ENCODE data around the gene GXYLT1. TPM values are rescaled to one million over a fixed set of nuclear protein-coding genes. Genes with fewer than 3 reads are reported as not detected.

The GXYLT1 gene
- total and polyA plus RNA-seq, 9 of the 15 experiments (the other 6 are each of a cell fraction or from before 2014, with no cell fraction given) = 1.4 to 9.3 (median 5.5) TPM

GRCh38 chr12:42126963-42127362, 17.7 kb downstream of the GXYLT1 start (continued):
- TF ChIP-seq ZNF518B (CRISPR knock-in tag; IDR thresholded peaks at IDR 0.05) = no peak

GRCh38 chr12:42125388-42125767, 19.3 kb downstream of the GXYLT1 start:
- intact Hi-C loops (cut with micrococcal nuclease) = loop anchor here (5.0 kb wide), 1 partner anchor 442 kb away; no protein-coding TSS in a partner anchor
- in situ Hi-C loops (cut with MboI) = loop anchor here (25.0 kb wide), 1 partner anchor 437 kb away; no protein-coding TSS in a partner anchor
- peaks cover 3% of the 10 kb centered on the region; the same call in 1 of the 3 replicates for H3K79me2 ChIP-seq (ENCODE audit: control insufficient read depth, insufficient read depth, low read length)
- peak overlapping the region; percentile 13; the same call in 1 of the 2 replicates for H2AFZ ChIP-seq (ENCODE audit: low read depth, low read length)
- no peaks in the 10 kb centered on the region for H3K9me3 ChIP-seq (replicated peaks; ENCODE audit: control insufficient read depth, insufficient read depth, low read depth, low read length)
- no peak overlapping the region for H3K27ac ChIP-seq (ENCODE audit: extremely low read depth, low read depth, low read length)
- POLR2A ChIA-PET = interaction anchor here (0.7 to 1.1 kb wide), 3 partner anchors 14 to 26 kb away, joined by 3 read pairs; no protein-coding TSS in a partner anchor
- CTCF ChIA-PET (ENCODE audit: low intra/inter-chr PET ratio) = no interaction called here
- no peaks in the 10 kb centered on the region for H3K9me1 ChIP-seq (ENCODE audit: control insufficient read depth, insufficient read depth, low read length)
- no peaks in the 10 kb centered on the region for H4K20me1 ChIP-seq (replicated peaks; ENCODE audit: control insufficient read depth, insufficient read depth, low read length)
- WGBS (ENCODE audit: insufficient coverage, low coverage, missing lambda C conversion rate) = 0% methylated on average over 1 of the region's 1 CpG
- DNase-seq (ENCODE audit: extremely low read depth in 1 of 4, low spot score in 3 of 4) (no peak), FAIRE-seq (no peak), ATAC-seq (peak; percentile 67)
- H3K4me1 ChIP-seq (replicated peaks in 1 of 2; ENCODE audit: control insufficient read depth in 2 of 2, insufficient read depth in 2 of 2, low read length in 2 of 2) = peaks cover 0 to 2% of the 10 kb centered on the region in 2 experiments; a peak in 3 of 5 replicates
- no peak overlapping the region for H3K4me2 ChIP-seq (ENCODE audit: insufficient read depth, low read length)
- no peaks in the 10 kb centered on the region for H3K27me3 ChIP-seq (ENCODE audit: control insufficient read depth in 2 of 2, insufficient read depth in 2 of 2, low read length in 2 of 2)
- no peak overlapping the region for H3K9ac ChIP-seq (ENCODE audit: insufficient read depth in 1 of 2, low read depth in 2 of 2, low read length in 2 of 2)
- TF ChIP-seq ZNF121 (CRISPR knock-in tag; conservative IDR thresholded peaks at IDR 0.05) (no peak), PBX2 (CRISPR knock-in tag; IDR thresholded peaks at IDR 0.05; ENCODE audit: low read depth) (no peak), PBX2 (tag; conservative IDR thresholded peaks at IDR 0.05; ENCODE audit: low read depth) (peak; percentile 39; the same call in 1 of the 2 replicates)
- H3K4me3 ChIP-seq = no peak overlapping the region
- no peaks in the 10 kb centered on the region for H3K36me3 ChIP-seq (ENCODE audit: control insufficient read depth, insufficient read depth, low read length)
- no TSS peak for BruUV-seq (replicated peaks)
